ENCODE results near the gene MIP. TPM values are rescaled to one million over a fixed set of nuclear protein-coding genes. Genes with fewer than 3 reads are reported as not detected.
"Not testable (repeated sequence)": the region's sequence is repeated elsewhere in the genome, so short reads cannot be mapped to it uniquely, and the experiment has no call there.

Gene MIP
- total and polyA plus RNA-seq, 2 of the 4 experiments (the other 2 are of a cell fraction), result not detected

GRCh38 chr12:56404227-56404626 lies 50.2 kb downstream of the MIP start:
- H3K36me3 ChIP-seq (ENCODE audit: control insufficient read depth, insufficient read depth, low read length); H2BK120ac ChIP-seq (ENCODE audit: low read depth, low read length); H3K14ac ChIP-seq (replicated peaks; ENCODE audit: low read depth, low read length); BruUV-seq (replicated peaks); H3K4me2 ChIP-seq (ENCODE audit: low read depth, low read length); CTCF ChIA-PET; H3K4me3 ChIP-seq (ENCODE audit: insufficient read depth, low read depth, low read length); H3K79me1 ChIP-seq (ENCODE audit: low read depth in 1 of 2, low read length in 2 of 2); ATAC-seq (ENCODE audit: low read depth); H2BK5ac ChIP-seq (ENCODE audit: low read depth, low read length, poor library complexity, severe bottlenecking); H3K9ac ChIP-seq (ENCODE audit: low read depth, low read length); H3K23ac ChIP-seq (ENCODE audit: low read depth, low read length); H4K20me1 ChIP-seq (ENCODE audit: insufficient read depth, low read length); H3K4me1 ChIP-seq (ENCODE audit: control insufficient read depth, insufficient read depth, low read length); POLR2A ChIA-PET (ENCODE audit: unreplicated experiment); H3K9me1 ChIP-seq (ENCODE audit: insufficient read depth, low read length); H3K27ac ChIP-seq (ENCODE audit: insufficient read depth, low read length); H3K9me3 ChIP-seq (ENCODE audit: control insufficient read depth, insufficient read depth, low read length); DNase-seq; H3K56ac ChIP-seq (ENCODE audit: extremely low read depth, insufficient read depth, low read length); H2AK5ac ChIP-seq (ENCODE audit: low read depth, low read length); intact Hi-C loops (cut with micrococcal nuclease); H3K27me3 ChIP-seq (ENCODE audit: control insufficient read depth, insufficient read depth, low read length); H2AK9ac ChIP-seq (replicated peaks; ENCODE audit: low read depth, low read length, poor library complexity); H4K5ac ChIP-seq (ENCODE audit: low read depth, low read length); H4K91ac ChIP-seq (ENCODE audit: insufficient read depth, low read depth, low read length); H2BK20ac ChIP-seq (ENCODE audit: low read depth, low read length); H3K4ac ChIP-seq (ENCODE audit: low read depth, low read length); dilution Hi-C loops (cut with HindIII; ENCODE audit: low sequenced_read_pairs, unreplicated experiment); H2AFZ ChIP-seq (replicated peaks; ENCODE audit: low read length, poor library complexity); in situ Hi-C loops (cut with MboI; ENCODE audit: low sequenced_read_pairs); H2BK15ac ChIP-seq (ENCODE audit: low read depth, low read length); H3K18ac ChIP-seq (ENCODE audit: low read depth, low read length); H4K8ac ChIP-seq (ENCODE audit: low read depth in 2 of 2, low read length in 2 of 2): not testable (repeated sequence)
- WGBS, 2 experiments (ENCODE audit: extremely low coverage in 2 of 2, insufficient read length in 1 of 2), result no CpG with 5 or more reads among the region's 3 CpGs

GRCh38 chr12:56401612-56402011 lies 52.8 kb downstream of the MIP start:
- CTCF ChIA-PET; DNase-seq; H2AFZ ChIP-seq (replicated peaks; ENCODE audit: low read length, poor library complexity); H2BK5ac ChIP-seq (ENCODE audit: low read depth, low read length, poor library complexity, severe bottlenecking); H3K4ac ChIP-seq (ENCODE audit: low read depth, low read length); H2BK120ac ChIP-seq (ENCODE audit: low read depth, low read length); H3K9me1 ChIP-seq (ENCODE audit: insufficient read depth, low read length); H3K4me1 ChIP-seq (ENCODE audit: control insufficient read depth, insufficient read depth, low read length); H3K79me1 ChIP-seq (ENCODE audit: low read depth in 1 of 2, low read length in 2 of 2); H2BK15ac ChIP-seq (ENCODE audit: low read depth, low read length); ATAC-seq (ENCODE audit: low read depth); H2BK20ac ChIP-seq (ENCODE audit: low read depth, low read length); H4K20me1 ChIP-seq (ENCODE audit: insufficient read depth, low read length); H3K9me3 ChIP-seq (ENCODE audit: control insufficient read depth, insufficient read depth, low read length); BruUV-seq (replicated peaks); H3K27me3 ChIP-seq (ENCODE audit: control insufficient read depth, insufficient read depth, low read length); H2AK5ac ChIP-seq (ENCODE audit: low read depth, low read length); H2AK9ac ChIP-seq (replicated peaks; ENCODE audit: low read depth, low read length, poor library complexity); H3K14ac ChIP-seq (replicated peaks; ENCODE audit: low read depth, low read length); H3K23ac ChIP-seq (ENCODE audit: low read depth, low read length); dilution Hi-C loops (cut with HindIII; ENCODE audit: low sequenced_read_pairs, unreplicated experiment); H3K18ac ChIP-seq (ENCODE audit: low read depth, low read length); H3K4me3 ChIP-seq (ENCODE audit: insufficient read depth, low read depth, low read length); H4K5ac ChIP-seq (ENCODE audit: low read depth, low read length); H4K8ac ChIP-seq (ENCODE audit: low read depth in 2 of 2, low read length in 2 of 2); intact Hi-C loops (cut with micrococcal nuclease); POLR2A ChIA-PET (ENCODE audit: unreplicated experiment); H3K9ac ChIP-seq (ENCODE audit: low read depth, low read length); H3K27ac ChIP-seq (ENCODE audit: insufficient read depth, low read length); H3K56ac ChIP-seq (ENCODE audit: extremely low read depth, insufficient read depth, low read length); in situ Hi-C loops (cut with MboI; ENCODE audit: low sequenced_read_pairs); H3K36me3 ChIP-seq (ENCODE audit: control insufficient read depth, insufficient read depth, low read length); H4K91ac ChIP-seq (ENCODE audit: insufficient read depth, low read depth, low read length); H3K4me2 ChIP-seq (ENCODE audit: low read depth, low read length): not testable (repeated sequence)
